ENCODE measurements around the gene KLK8.

DNA sequence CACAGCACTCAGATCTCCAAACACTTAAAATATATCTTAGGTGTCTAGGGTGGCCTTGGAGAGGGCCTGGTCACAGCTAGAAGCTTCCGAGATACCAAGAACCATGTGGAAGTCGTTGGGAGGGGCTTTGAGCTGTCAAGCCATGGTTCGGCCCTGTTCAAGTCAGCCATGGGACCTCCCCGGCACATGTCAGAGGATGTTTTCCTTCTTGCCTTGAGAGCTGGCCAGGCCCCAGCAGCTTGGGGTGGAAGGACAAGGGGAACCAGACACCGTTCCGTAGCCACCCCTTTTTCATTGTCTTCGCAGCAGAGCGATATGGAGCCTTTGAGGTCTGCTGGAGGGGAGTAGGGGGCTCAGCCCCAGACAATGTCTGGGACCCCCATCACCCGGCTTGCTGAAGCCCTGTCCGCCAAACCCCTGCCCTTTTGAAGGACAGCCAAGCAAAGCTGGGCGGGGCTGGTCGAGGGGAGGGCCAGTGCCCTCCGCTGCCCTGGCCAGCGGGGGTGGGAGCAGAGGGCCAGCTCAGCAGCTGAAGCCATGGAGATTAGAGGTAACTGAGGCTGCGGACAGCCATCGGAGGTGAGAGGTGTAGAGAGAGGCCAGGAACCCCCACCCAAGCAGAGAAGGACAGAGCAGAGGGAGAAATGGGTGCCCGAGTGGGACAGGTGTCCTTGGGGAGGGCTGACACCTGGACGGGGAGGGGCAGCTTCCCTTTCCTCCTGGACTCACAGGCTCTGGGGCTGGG, 24.6 kb upstream of the KLK8 start:
- TF ChIP-seq EP300 (IDR thresholded peaks at IDR 0.05) (no peak), CTCF (IDR thresholded peaks at IDR 0.05) (no peak), HOXB13 (CRISPR knock-in tag; IDR thresholded peaks at IDR 0.05; ENCODE audit: low read depth) (no peak), HES2 (IDR thresholded peaks at IDR 0.05) (no peak), MAX (IDR thresholded peaks at IDR 0.05) (no peak), ZFP36 (IDR thresholded peaks at IDR 0.05; ENCODE audit: borderline replicate concordance, partially characterized antibody) (no peak), TP53 (CRISPR knock-in tag; IDR thresholded peaks at IDR 0.05) (no peak), POLR2A (IDR thresholded peaks at IDR 0.05; ENCODE audit: low read length) (no peak), ATOH8 (CRISPR knock-in tag; IDR thresholded peaks at IDR 0.05; ENCODE audit: low read depth) (no peak), RAD21 (conservative IDR thresholded peaks at IDR 0.05 in 1 of 2, IDR thresholded peaks at IDR 0.05 in 1 of 2) (no peak), PHF8 (IDR thresholded peaks at IDR 0.05; ENCODE audit: borderline replicate concordance, low read depth) (no peak), RARB (CRISPR knock-in tag; IDR thresholded peaks at IDR 0.05) (no peak), CEBPB (IDR thresholded peaks at IDR 0.05) (no peak)
